ENCODE measurements around the gene CACNG4.

GRCh38 chr17:66976379-66976663, 11.8 kb downstream of the CACNG4 start:
- TF ChIP-seq POLR2A (IDR thresholded peaks at IDR 0.05) (no peak), CTCF (IDR thresholded peaks at IDR 0.05 in 4 of 5, conservative IDR thresholded peaks at IDR 0.05 in 1 of 5) (no peak)
